HCT116 (cell line): ENCODE results near the gene TAL1. TPM values are rescaled to one million over a fixed set of nuclear protein-coding genes. Genes with fewer than 3 reads are reported as not detected.

ENCODE experiments used
- ATAC-seq: fragments of 200-7000 bp; cut with Tn5 transposase; 2 replicates; pipeline ENCODE4 v1.9.1; 2020; ENCODE audit warnings: mild to moderate bottlenecking, moderate library complexity
- BruUV-seq: library from RNA; stranded (reverse); fragments of 400-500 nt; replicated peaks from 2 replicates; lab custom pipeline; 2021; lab: Mats Ljungman, UMichigan
- CTCF ChIA-PET: fragments of 300-600 bp; sonication (Branson Sonifier 250); formaldehyde crosslinking; loops from one replicate; lab custom pipeline; 2021; ENCODE audit warnings: antibody characterized with exemption; lab: Charles Lee
- POLR2A ChIA-PET: fragments of 300-600, 350-600 bp; sonication (Branson Sonifier 250); formaldehyde crosslinking; loops from one replicate; lab custom pipeline; 2021; ENCODE audit warnings: antibody characterized with exemption; lab: Charles Lee
- RAD21 ChIA-PET, 2 experiments: fragments of 300-600 bp; sonication (Branson Sonifier 250); formaldehyde crosslinking; loops; one replicate each; lab custom pipeline; 2023; ENCODE audit warnings: low total read pairs in 2 of 2; ENCODE audit not compliant: uncharacterized antibody in 2 of 2, unreplicated experiment in 2 of 2, low non-redundant PET in 1 of 2; lab: Charles Lee
- DNase-seq: peaks from one replicate; pipeline ENCODE4 v3.0.0-alpha.2; 2010; ENCODE audit warnings: low read depth, low spot score
- H2AFZ ChIP-seq: fragments of 200-600 bp; shearing (Covaris generic), sonication (generic); 2 replicates; pipeline ENCODE4 v1.6.1; 2017; ENCODE audit warnings: low read depth, mixed run types, mixed read lengths, antibody characterized with exemption, low read length; ENCODE audit not compliant: poor library complexity, severe bottlenecking
- H3K27ac ChIP-seq: 2 replicates; pipeline ENCODE4 v1.5.1; 2012; ENCODE audit warnings: low read depth, low read length
- H3K27me3 ChIP-seq: fragments of 200-600 bp; sonication (generic); 2 replicates; pipeline ENCODE4 v1.6.1; 2016; ENCODE audit warnings: mixed run types, low read length, mixed read lengths; ENCODE audit not compliant: insufficient read depth
- H3K36me3 ChIP-seq, 2 experiments: fragments of 200-500 bp in 1 of 2; fragments of 200-600 bp in 1 of 2; sonication (Bioruptor generic) in 1 of 2; sonication (generic) in 1 of 2; 2 replicates each; pipeline versions ENCODE4 v1.5.1 to v1.6.1; 2014 to 2016; ENCODE audit warnings: low read length in 2 of 2, inconsistent platforms in 1 of 2, mixed read lengths in 1 of 2, mixed run types in 1 of 2; ENCODE audit not compliant: insufficient read depth in 2 of 2, control insufficient read depth in 1 of 2
- H3K4me1 ChIP-seq, 2 experiments: fragments of 200-600 bp in 1 of 2; sonication (generic) in 1 of 2; 2 replicates each; pipeline versions ENCODE4 v1.5.1 to v1.6.1; 2012 to 2017; ENCODE audit warnings: low read length in 2 of 2, inconsistent platforms in 1 of 2, mild to moderate bottlenecking in 1 of 2, mixed read lengths in 1 of 2, mixed run types in 1 of 2, moderate library complexity in 1 of 2; ENCODE audit not compliant: insufficient read depth in 2 of 2, control insufficient read depth in 1 of 2
- H3K4me2 ChIP-seq: fragments of 200-600 bp; sonication (generic); 2 replicates; pipeline ENCODE4 v1.6.1; 2017; ENCODE audit warnings: mixed run types, low read length, mixed read lengths
- H3K4me3 ChIP-seq, 2 experiments: fragments of 200-600 bp in 1 of 2; sonication (generic) in 1 of 2; replicated peaks in 1 of 2; 2 replicates each; pipeline ENCODE4 v1.5.1; 2011 to 2016; ENCODE audit warnings: low read length in 2 of 2, control low read depth in 1 of 2, low read depth in 1 of 2, mild to moderate bottlenecking in 1 of 2, mixed read lengths in 1 of 2, mixed run types in 1 of 2
- H3K79me2 ChIP-seq: fragments of 200-600 bp; sonication (generic); 2 replicates; pipeline ENCODE4 v1.6.1; 2017; ENCODE audit warnings: mild to moderate bottlenecking, mixed run types, low read length, moderate library complexity, mixed read lengths; ENCODE audit not compliant: insufficient read depth
- H3K9ac ChIP-seq: fragments of 200-600 bp; sonication (generic); 2 replicates; pipeline ENCODE4 v1.6.1; 2016; ENCODE audit warnings: low read length, mixed read lengths
- H3K9me2 ChIP-seq: fragments of 200-600 bp; sonication (generic), shearing (Covaris generic); 2 replicates; pipeline ENCODE4 v1.6.1; 2017; ENCODE audit warnings: mixed run types, mild to moderate bottlenecking, moderate library complexity; ENCODE audit not compliant: insufficient read depth
- H3K9me3 ChIP-seq, 2 experiments: fragments of 200-500 bp in 1 of 2; fragments of 200-600 bp in 1 of 2; sonication (Bioruptor generic) in 1 of 2; sonication (generic) in 1 of 2; 2 replicates each; pipeline ENCODE4 v1.6.1; 2014 to 2017; ENCODE audit warnings: low read length in 2 of 2, mixed read lengths in 2 of 2, inconsistent platforms in 1 of 2, low read depth in 1 of 2, mild to moderate bottlenecking in 1 of 2, mixed run types in 1 of 2, moderate library complexity in 1 of 2; ENCODE audit not compliant: control insufficient read depth in 1 of 2, insufficient read depth in 1 of 2
- H4K20me1 ChIP-seq: fragments of 200-600 bp; sonication (generic), shearing (Covaris generic); 2 replicates; pipeline ENCODE4 v1.6.1; 2017; ENCODE audit warnings: mixed run types, mild to moderate bottlenecking, moderate library complexity; ENCODE audit not compliant: insufficient read depth
- CBX3 ChIP-seq: IDR thresholded peaks from 2 replicates; pipeline ENCODE4 v1.6.1; 2012; ENCODE audit warnings: low read depth
- CEBPB ChIP-seq: IDR thresholded peaks from 2 replicates; pipeline ENCODE4 v1.6.1; 2012; ENCODE audit warnings: low read depth
- CTCF ChIP-seq, 3 experiments: fragments of 200-600 bp in 1 of 3; sonication (generic) in 1 of 3; IDR thresholded peaks in 2 of 3; conservative IDR thresholded peaks in 1 of 3; 2 replicates each; pipeline ENCODE4 v1.5.1; 2012 to 2017; ENCODE audit warnings: low read depth in 2 of 3, low read length in 2 of 3, antibody characterized with exemption in 1 of 3, borderline replicate concordance in 1 of 3, control low read depth in 1 of 3, mild to moderate bottlenecking in 1 of 3, mixed read lengths in 1 of 3, mixed run types in 1 of 3, moderate library complexity in 1 of 3; ENCODE audit not compliant: insufficient read depth in 1 of 3
- EGR1 ChIP-seq: IDR thresholded peaks from 2 replicates; pipeline ENCODE4 v1.6.1; 2012; ENCODE audit warnings: low read depth
- ELF1 ChIP-seq: IDR thresholded peaks from 2 replicates; pipeline ENCODE4 v1.6.1; 2012; ENCODE audit warnings: low read depth, borderline replicate concordance
- EZH2 ChIP-seq: fragments of 200-600 bp; sonication (generic); IDR thresholded peaks from 2 replicates; pipeline ENCODE4 v1.6.1; 2017; ENCODE audit warnings: antibody characterized with exemption, mixed run types
- EZH2phosphoT487 ChIP-seq: fragments of 200-600 bp; IDR thresholded peaks from 2 replicates; pipeline ENCODE4 v1.6.1; 2018; ENCODE audit warnings: antibody characterized with exemption, borderline replicate concordance
- FOSL1 ChIP-seq: IDR thresholded peaks from 2 replicates; pipeline ENCODE4 v1.6.1; 2012; ENCODE audit warnings: low read depth
- JUND ChIP-seq: IDR thresholded peaks from 2 replicates; pipeline ENCODE4 v1.6.1; 2012
- RAD21 ChIP-seq: IDR thresholded peaks from 2 replicates; pipeline ENCODE4 v1.6.1; 2012; ENCODE audit warnings: low read depth, mild to moderate bottlenecking
- YY1 ChIP-seq: IDR thresholded peaks from 2 replicates; pipeline ENCODE4 v1.6.1; 2011; ENCODE audit warnings: low read length, low read depth, moderate library complexity, mild to moderate bottlenecking; ENCODE audit not compliant: insufficient replicate concordance; ENCODE audit errors: extremely low read depth
- ZFX ChIP-seq: fragments of 450-650 bp; IDR thresholded peaks from 2 replicates; pipeline ENCODE4 v1.6.1; 2017
- intact Hi-C: fragments of 100-400 bp; cut with micrococcal nuclease; formaldehyde crosslinking; loops from 2 replicates; pipeline ENCODE4 v1.10.0; 2022
- total RNA-seq: library from RNA; stranded (reverse); gene quantifications from one replicate; pipeline ENCODE4 v1.2.1, GENCODE V29; 2021; ENCODE audit not compliant: unreplicated experiment
- TF ChIP-seq, protein P1 (sequence below): IDR thresholded peaks from 2 replicates; pipeline ENCODE4 v1.6.1; 2011; ENCODE audit warnings: mild to moderate bottlenecking, low read length, moderate library complexity; ENCODE audit not compliant: insufficient replicate concordance; ENCODE audit errors: extremely low read depth
- TF ChIP-seq, protein P2 (sequence below): IDR thresholded peaks from 2 replicates; pipeline ENCODE4 v1.6.1; 2012; ENCODE audit warnings: low read depth

Gene TAL1
- total RNA-seq, 1 experiment from 2014 or later = 0.05 TPM

DNA sequence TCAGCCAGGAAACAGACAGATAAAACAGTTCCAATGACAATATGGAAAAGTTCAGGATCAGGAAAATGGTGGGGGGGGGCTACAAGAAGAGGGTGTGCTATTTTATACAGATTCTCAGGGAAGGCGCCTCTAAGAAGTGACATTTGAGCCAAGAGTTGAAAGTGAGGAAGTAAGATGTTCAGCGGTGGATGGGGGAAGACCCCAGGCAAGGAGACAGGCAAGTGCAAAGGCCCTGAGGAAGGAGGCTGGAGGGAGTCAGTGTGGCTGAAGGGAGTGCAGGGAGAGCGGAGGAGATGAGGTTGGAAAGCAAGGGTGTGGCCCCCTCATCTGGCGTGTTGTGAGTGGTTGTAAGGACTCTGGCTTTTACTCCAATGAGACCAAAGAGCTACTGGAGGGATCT is 33.8 kb downstream of the TAL1 start:
- H3K4me3 ChIP-seq = no peak overlapping the region
- RAD21 ChIA-PET = no interaction called here
- CTCF ChIA-PET = no interaction called here
- H3K36me3 ChIP-seq = no peaks in the 10 kb centered on the region
- H4K20me1 ChIP-seq = no peaks in the 10 kb centered on the region
- peaks cover 0 to 3% of the 10 kb centered on the region in 2 experiments; a peak in 2 of 4 replicates for H3K9me3 ChIP-seq
- no peaks in the 10 kb centered on the region for H3K9me2 ChIP-seq
- H3K27ac ChIP-seq = no peak overlapping the region
- no peak for TF ChIP-seq CBX3
- TF ChIP-seq EZH2phosphoT487 = no peak
- no peak for TF ChIP-seq JUND
- no peak for TF ChIP-seq FOSL1
- no peak for TF ChIP-seq CEBPB
- TF ChIP-seq EGR1 = no peak
- TF ChIP-seq RAD21 = no peak
- no peak for TF ChIP-seq ELF1
- TF ChIP-seq, protein P1, sequence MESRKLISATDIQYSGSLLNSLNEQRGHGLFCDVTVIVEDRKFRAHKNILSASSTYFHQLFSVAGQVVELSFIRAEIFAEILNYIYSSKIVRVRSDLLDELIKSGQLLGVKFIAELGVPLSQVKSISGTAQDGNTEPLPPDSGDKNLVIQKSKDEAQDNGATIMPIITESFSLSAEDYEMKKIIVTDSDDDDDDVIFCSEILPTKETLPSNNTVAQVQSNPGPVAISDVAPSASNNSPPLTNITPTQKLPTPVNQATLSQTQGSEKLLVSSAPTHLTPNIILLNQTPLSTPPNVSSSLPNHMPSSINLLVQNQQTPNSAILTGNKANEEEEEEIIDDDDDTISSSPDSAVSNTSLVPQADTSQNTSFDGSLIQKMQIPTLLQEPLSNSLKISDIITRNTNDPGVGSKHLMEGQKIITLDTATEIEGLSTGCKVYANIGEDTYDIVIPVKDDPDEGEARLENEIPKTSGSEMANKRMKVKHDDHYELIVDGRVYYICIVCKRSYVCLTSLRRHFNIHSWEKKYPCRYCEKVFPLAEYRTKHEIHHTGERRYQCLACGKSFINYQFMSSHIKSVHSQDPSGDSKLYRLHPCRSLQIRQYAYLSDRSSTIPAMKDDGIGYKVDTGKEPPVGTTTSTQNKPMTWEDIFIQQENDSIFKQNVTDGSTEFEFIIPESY = no peak
- no peak for TF ChIP-seq CTCF (IDR thresholded peaks at IDR 0.05 in 2 of 3, conservative IDR thresholded peaks at IDR 0.05 in 1 of 3; ENCODE audit: borderline replicate concordance in 1 of 3, insufficient read depth in 1 of 3, low read depth in 2 of 3, low read length in 2 of 3)
- TF ChIP-seq, protein P2, sequence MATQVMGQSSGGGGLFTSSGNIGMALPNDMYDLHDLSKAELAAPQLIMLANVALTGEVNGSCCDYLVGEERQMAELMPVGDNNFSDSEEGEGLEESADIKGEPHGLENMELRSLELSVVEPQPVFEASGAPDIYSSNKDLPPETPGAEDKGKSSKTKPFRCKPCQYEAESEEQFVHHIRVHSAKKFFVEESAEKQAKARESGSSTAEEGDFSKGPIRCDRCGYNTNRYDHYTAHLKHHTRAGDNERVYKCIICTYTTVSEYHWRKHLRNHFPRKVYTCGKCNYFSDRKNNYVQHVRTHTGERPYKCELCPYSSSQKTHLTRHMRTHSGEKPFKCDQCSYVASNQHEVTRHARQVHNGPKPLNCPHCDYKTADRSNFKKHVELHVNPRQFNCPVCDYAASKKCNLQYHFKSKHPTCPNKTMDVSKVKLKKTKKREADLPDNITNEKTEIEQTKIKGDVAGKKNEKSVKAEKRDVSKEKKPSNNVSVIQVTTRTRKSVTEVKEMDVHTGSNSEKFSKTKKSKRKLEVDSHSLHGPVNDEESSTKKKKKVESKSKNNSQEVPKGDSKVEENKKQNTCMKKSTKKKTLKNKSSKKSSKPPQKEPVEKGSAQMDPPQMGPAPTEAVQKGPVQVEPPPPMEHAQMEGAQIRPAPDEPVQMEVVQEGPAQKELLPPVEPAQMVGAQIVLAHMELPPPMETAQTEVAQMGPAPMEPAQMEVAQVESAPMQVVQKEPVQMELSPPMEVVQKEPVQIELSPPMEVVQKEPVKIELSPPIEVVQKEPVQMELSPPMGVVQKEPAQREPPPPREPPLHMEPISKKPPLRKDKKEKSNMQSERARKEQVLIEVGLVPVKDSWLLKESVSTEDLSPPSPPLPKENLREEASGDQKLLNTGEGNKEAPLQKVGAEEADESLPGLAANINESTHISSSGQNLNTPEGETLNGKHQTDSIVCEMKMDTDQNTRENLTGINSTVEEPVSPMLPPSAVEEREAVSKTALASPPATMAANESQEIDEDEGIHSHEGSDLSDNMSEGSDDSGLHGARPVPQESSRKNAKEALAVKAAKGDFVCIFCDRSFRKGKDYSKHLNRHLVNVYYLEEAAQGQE = no peak
- TF ChIP-seq EZH2 = no peak
- no peak for TF ChIP-seq YY1
- TF ChIP-seq ZFX = no peak
- no peak overlapping the region for H2AFZ ChIP-seq
- ATAC-seq (no peak), DNase-seq (no peak)
- no peak overlapping the region for H3K9ac ChIP-seq
- H3K27me3 ChIP-seq = no peaks in the 10 kb centered on the region
- intact Hi-C loops = no loop called here
- no peaks in the 10 kb centered on the region for H3K79me2 ChIP-seq
- no TSS peak for BruUV-seq
- H3K4me2 ChIP-seq = no peak overlapping the region
- POLR2A ChIA-PET = no interaction called here
- peaks cover 0 to 3% of the 10 kb centered on the region in 2 experiments; a peak in 2 of 4 replicates for H3K4me1 ChIP-seq
